Epithelial cell of proximal tubule (primary cell): ENCODE data around the gene RPS6KA2. TPM values are rescaled to one million over a fixed set of nuclear protein-coding genes. Genes with fewer than 3 reads are reported as not detected.

ENCODE experiments used
- DNase-seq: peaks from one replicate; pipeline ENCODE4 v3.0.0-alpha.2; 2011; ENCODE audit warnings: low read depth
- H3K4me3 ChIP-seq: 2 replicates; pipeline ENCODE4 v1.5.1; 2011; ENCODE audit warnings: low read depth, mild to moderate bottlenecking, low read length
- total RNA-seq: library from RNA; depleted of rRNA; stranded (reverse); fragments of >200 nt; gene quantifications from 2 replicates; pipeline ENCODE4 v1.2.3, GENCODE V29; 2015
- TF ChIP-seq, protein P1 (sequence below): conservative IDR thresholded peaks from 2 replicates; pipeline ENCODE4 v1.5.1; 2012; ENCODE audit warnings: low read depth, mild to moderate bottlenecking, low read length

Gene RPS6KA2
- total RNA-seq, 1 donor from 2014 or later = 20.8 TPM

DNA sequence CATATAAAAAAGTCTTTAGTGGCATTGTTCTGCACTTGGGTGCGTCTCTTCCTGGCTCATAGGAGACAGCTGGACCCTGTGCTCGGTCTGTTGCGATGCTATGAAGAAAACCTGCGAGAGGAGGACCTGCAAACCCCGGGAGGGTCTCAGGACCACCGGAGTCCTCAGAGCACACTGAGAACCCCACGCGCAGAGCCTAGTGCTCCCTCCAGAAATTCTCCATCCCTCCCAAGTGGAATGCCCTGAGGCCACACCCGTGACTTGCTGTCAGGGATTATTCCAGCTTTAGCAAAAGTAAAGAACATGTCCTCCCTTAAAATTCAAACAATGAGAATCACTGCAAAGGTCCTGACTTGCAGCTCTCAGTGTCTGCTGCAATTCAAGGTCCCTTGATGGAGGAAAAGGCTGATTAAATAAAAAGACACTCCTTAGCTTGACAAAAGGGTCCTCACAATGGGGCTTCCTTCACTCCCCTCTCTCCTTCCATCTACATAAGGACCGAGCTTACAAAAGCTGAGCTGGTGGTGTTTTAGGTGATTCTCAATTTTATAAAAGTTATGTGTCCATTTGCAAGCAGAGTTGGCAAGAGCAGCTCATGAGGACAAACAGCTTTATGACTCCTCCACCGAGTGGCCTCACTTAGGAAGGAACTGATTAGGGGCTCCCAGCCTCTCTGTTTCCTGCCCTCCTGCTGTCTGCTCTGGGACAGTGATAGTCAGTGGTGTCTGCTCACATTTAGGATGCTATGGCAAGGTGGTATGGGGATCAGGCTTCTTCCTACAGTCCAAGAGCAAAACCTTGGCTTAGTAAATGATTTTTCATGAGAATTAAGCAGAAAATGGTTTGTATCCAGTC, 137.5 kb downstream of the RPS6KA2 start:
- no peak for DNase-seq
- TF ChIP-seq, protein P1, sequence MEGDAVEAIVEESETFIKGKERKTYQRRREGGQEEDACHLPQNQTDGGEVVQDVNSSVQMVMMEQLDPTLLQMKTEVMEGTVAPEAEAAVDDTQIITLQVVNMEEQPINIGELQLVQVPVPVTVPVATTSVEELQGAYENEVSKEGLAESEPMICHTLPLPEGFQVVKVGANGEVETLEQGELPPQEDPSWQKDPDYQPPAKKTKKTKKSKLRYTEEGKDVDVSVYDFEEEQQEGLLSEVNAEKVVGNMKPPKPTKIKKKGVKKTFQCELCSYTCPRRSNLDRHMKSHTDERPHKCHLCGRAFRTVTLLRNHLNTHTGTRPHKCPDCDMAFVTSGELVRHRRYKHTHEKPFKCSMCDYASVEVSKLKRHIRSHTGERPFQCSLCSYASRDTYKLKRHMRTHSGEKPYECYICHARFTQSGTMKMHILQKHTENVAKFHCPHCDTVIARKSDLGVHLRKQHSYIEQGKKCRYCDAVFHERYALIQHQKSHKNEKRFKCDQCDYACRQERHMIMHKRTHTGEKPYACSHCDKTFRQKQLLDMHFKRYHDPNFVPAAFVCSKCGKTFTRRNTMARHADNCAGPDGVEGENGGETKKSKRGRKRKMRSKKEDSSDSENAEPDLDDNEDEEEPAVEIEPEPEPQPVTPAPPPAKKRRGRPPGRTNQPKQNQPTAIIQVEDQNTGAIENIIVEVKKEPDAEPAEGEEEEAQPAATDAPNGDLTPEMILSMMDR = no peak
- no peak overlapping the region for H3K4me3 ChIP-seq

DNA sequence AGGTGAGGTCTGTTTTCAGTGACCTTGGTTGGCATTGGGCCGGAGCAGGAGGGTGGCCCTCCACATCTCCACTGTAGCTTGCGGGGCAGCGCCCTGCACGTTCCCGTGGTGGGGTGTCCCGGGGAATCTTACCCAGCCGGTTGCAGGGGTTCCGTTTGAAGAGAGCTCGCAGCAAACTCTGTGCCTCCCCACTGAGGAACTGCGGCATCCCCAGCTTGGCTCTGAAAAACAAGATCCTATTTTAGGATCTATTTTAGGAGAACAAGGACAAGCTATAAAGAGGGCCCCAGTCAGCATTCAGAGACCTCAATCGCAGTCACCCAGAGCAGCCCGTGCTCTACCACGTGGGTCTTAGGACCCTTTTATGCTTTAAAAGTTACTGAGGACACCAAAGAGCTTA, 138.3 kb downstream of the RPS6KA2 start:
- no peak overlapping the region for H3K4me3 ChIP-seq
- DNase-seq = no peak
- TF ChIP-seq, protein P1 = no peak

DNA sequence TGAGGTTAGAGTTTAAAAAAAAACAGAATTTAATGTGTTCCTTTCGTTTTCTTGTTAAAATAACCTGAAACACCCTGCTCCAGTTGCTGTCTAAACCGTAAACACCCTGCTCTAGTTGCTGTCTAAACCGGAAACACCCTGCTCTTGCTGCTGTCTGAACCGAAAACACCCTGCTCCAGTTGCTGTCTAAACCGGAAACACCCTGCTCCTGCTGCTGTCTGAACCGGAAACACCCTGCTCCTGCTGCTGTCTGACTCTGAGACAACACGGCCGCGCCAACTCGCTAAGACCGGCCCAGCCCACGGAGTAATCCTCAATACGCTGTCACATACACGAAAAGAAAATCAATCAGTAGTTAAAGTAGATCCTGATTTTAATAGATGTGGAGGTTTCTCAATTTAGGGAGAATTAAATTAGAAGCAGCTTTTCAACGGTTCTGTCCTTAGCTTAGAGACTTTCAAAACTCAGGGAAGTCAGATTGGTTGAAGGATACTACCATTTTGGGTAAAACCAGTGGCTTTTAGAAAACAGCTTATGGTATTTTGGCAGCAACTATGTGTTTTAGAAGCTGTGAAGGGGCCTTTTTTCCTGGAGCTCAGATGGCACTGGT, 138.9 kb downstream of the RPS6KA2 start:
- no peak overlapping the region for H3K4me3 ChIP-seq
- TF ChIP-seq, protein P1 = no peak
- no peak for DNase-seq

DNA sequence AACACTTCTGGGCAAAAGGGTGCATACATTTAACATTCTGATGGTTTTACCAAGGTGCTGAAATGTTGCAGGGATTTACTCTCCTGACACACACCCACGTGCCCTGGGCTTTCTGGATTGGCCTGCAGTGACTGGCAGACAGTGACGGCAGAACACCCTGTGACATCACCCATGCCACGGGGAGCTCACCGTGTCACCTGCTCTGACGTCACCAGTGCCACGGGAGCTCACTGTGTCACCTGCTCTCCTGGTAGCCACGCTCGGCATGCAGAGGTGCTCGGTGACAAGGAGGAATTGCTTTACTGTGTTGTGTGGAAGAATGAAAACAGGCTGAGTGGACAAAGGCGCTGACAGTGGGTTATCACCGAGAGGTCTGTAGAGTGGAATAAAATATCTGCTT, 139.9 kb downstream of the RPS6KA2 start:
- no peak overlapping the region for H3K4me3 ChIP-seq
- TF ChIP-seq, protein P1 = no peak
- DNase-seq = no peak

DNA sequence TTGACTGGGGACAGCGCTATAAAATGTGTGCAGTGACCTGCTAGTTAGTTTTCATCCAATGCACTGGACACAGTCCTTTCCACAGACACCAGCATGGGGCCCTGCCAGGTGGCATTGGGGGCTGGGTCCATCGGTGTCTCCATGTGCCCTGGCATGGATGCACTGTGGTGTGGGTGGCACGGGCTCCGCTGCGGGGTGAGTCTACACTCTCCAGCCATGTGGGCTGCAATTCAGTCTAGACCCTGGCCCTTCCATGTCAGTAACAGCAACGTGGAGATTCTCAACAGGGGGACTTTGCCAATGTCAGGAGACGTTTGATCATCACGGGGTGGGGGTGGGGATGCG, 140.5 kb downstream of the RPS6KA2 start:
- DNase-seq = no peak

DNA sequence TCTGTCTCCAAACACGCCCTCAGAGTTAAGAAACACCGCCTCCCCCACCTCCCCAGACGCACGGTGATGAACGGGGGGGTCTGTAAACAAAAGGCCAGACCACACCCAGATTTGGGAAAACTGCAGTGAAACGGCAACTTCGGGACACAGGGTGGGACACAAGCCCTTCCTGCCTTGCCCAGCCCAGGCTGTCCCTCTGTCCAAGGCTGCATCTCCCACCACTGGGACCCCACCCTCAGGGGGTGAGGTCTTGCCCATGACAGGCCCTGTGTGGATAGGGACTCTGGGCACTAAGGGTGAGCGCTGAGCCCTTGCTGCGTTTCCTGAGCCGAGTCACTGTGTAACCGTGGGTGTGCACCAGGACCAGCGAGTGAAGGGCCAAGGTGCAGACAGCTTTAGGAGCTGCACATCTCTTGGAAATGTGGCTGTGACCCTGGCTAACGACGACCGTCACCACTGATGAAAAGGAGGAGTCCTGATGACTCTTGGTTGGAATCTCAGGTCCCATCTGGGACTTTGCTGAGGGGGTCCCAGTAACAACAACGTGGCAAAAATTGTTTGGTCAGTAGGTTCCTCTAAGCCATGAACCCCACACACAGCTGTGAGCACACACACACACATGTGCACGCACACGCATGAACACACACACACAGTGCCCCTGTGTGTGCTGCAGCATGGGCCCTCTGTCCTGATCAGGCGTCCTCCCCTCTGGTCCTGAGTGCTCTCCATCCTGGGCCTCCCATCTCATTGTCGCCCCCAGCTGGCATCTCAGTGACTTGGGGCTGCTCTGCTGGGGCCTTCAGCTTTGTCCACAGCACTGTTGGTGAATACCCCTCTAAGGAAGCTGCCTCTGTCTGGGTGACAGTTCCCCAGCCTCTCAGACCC, 141.2 kb downstream of the RPS6KA2 start:
- no peak overlapping the region for H3K4me3 ChIP-seq
- TF ChIP-seq, protein P1 = no peak
- DNase-seq = no peak

More for the DNA sequence above, 140.5 kb downstream of the RPS6KA2 start:
- TF ChIP-seq, protein P1 = no peak
- no peak overlapping the region for H3K4me3 ChIP-seq
